Peyer's patch (tissue), 4 donors: ENCODE measurements around the gene EXOC4.

Experiments
- POLR2A ChIP-seq, 2 donors: fragments of 450-650 bp; IDR thresholded peaks; one replicate each; pipeline ENCODE4 v1.5.1; 2017; ENCODE audit warnings: antibody characterized with exemption in 2 of 2, mild to moderate bottlenecking in 2 of 2, moderate library complexity in 2 of 2
- TF ChIP-seq, protein P1 (sequence below), 6 experiments: fragments of 450-650 bp in 4 of 6; fragments of 200-600 bp in 2 of 6; sonication (generic) in 1 of 6; IDR thresholded peaks; one replicate each; pipeline ENCODE4 v1.5.1; 2017 to 2019; ENCODE audit warnings: antibody characterized with exemption in 6 of 6, mild to moderate bottlenecking in 3 of 6, moderate library complexity in 1 of 6

DNA sequence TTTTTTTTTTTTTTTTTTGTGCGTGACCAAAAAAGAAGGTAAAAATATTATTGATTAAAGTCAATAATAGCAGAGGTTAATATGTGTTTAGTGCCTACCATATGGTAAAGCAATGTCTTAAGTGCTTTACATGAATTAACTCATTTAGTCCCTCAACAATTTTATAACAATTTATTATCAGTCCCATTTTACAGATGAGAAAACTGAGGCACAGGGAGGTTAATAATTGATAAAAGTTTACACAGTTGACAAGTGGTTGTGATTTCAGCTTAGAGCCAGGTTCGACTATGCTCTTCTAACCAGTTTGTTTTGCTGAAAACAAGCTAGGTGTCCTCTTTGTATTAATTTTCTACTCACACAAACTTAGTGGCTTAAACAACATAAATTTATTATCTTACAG is 67.0 kb downstream of the EXOC4 start:
- TF ChIP-seq, protein P1, sequence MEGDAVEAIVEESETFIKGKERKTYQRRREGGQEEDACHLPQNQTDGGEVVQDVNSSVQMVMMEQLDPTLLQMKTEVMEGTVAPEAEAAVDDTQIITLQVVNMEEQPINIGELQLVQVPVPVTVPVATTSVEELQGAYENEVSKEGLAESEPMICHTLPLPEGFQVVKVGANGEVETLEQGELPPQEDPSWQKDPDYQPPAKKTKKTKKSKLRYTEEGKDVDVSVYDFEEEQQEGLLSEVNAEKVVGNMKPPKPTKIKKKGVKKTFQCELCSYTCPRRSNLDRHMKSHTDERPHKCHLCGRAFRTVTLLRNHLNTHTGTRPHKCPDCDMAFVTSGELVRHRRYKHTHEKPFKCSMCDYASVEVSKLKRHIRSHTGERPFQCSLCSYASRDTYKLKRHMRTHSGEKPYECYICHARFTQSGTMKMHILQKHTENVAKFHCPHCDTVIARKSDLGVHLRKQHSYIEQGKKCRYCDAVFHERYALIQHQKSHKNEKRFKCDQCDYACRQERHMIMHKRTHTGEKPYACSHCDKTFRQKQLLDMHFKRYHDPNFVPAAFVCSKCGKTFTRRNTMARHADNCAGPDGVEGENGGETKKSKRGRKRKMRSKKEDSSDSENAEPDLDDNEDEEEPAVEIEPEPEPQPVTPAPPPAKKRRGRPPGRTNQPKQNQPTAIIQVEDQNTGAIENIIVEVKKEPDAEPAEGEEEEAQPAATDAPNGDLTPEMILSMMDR (IDR thresholded peaks at IDR 0.05), result no peak
- TF ChIP-seq POLR2A (IDR thresholded peaks at IDR 0.05), result no peak
